Measurements from ENCODE around the gene FUT6.

- TF ChIP-seq, protein P1, sequence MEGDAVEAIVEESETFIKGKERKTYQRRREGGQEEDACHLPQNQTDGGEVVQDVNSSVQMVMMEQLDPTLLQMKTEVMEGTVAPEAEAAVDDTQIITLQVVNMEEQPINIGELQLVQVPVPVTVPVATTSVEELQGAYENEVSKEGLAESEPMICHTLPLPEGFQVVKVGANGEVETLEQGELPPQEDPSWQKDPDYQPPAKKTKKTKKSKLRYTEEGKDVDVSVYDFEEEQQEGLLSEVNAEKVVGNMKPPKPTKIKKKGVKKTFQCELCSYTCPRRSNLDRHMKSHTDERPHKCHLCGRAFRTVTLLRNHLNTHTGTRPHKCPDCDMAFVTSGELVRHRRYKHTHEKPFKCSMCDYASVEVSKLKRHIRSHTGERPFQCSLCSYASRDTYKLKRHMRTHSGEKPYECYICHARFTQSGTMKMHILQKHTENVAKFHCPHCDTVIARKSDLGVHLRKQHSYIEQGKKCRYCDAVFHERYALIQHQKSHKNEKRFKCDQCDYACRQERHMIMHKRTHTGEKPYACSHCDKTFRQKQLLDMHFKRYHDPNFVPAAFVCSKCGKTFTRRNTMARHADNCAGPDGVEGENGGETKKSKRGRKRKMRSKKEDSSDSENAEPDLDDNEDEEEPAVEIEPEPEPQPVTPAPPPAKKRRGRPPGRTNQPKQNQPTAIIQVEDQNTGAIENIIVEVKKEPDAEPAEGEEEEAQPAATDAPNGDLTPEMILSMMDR (conservative IDR thresholded peaks at IDR 0.05; ENCODE audit: low read length) = no peak
- no peak for TF ChIP-seq EZH2phosphoT487 (IDR thresholded peaks at IDR 0.05; ENCODE audit: borderline replicate concordance, low read depth, low read length)
Measured at GRCh38 chr19:5809053-5809452, 30.4 kb downstream of the FUT6 start.
